Right lobe of liver (tissue), 6 donors: Measurements from ENCODE around the gene RTL1. TPM values are rescaled to one million over a fixed set of nuclear protein-coding genes. Genes with fewer than 3 reads are reported as not detected.

Source experiments
- ATAC-seq, 4 donors: fragments of 200-7000 bp; cut with Tn5 transposase; one replicate each; pipeline ENCODE4 v1.9.1; 2020; ENCODE audit warnings: mild to moderate bottlenecking in 4 of 4, moderate library complexity in 4 of 4
- DNase-seq, 3 donors: peaks; one replicate each; pipeline ENCODE4 v3.0.0-alpha.2; 2020
- H3K27ac ChIP-seq, 3 donors: fragments of 200-600 bp; one replicate each; pipeline ENCODE4 v1.8.0; 2022
- H3K27me3 ChIP-seq, 2 donors: fragments of 200-600 bp; one replicate each; pipeline ENCODE4 v1.8.0; 2022
- H3K36me3 ChIP-seq, 4 donors: fragments of 200-600 bp; sonication (generic) in 1 of 4; one replicate each; pipeline versions ENCODE4 v1.5.1 to v1.8.0; 2017 to 2022; ENCODE audit warnings: control low read depth in 1 of 4
- H3K4me1 ChIP-seq, 4 donors: fragments of 200-600 bp; sonication (generic) in 1 of 4; one replicate each; pipeline versions ENCODE4 v1.5.1 to v1.8.0; 2017 to 2022; ENCODE audit warnings: control low read depth in 1 of 4
- H3K4me3 ChIP-seq, 3 donors: fragments of 200-600 bp; one replicate each; pipeline ENCODE4 v1.8.0; 2022
- H3K9me3 ChIP-seq, 4 donors: fragments of 200-600 bp; sonication (generic) in 1 of 4; one replicate each; pipeline versions ENCODE4 v1.5.1 to v1.8.0; 2017 to 2022; ENCODE audit warnings: control low read depth in 1 of 4
- CTCF ChIP-seq, 4 donors: fragments of 200-600 bp in 3 of 4; fragments of 450-650 bp in 1 of 4; IDR thresholded peaks; one replicate each; pipeline versions ENCODE4 v1.5.1 to v1.8.0; 2016 to 2022; ENCODE audit warnings: antibody characterized with exemption in 4 of 4, mild to moderate bottlenecking in 2 of 4
- POLR2A ChIP-seq: fragments of 450-650 bp; IDR thresholded peaks from one replicate; pipeline ENCODE4 v1.6.1; 2017; ENCODE audit warnings: antibody characterized with exemption, mild to moderate bottlenecking
- WGBS: methylation state at CpG from one replicate; pipeline ENCODE4 v1.1.6; 2018; ENCODE audit warnings: low coverage, low lambda C conversion rate; ENCODE audit not compliant: insufficient coverage; ENCODE audit errors: missing lambda C conversion rate; 5-methylcytosine and 5-hydroxymethylcytosine counted together
- intact Hi-C, 2 donors: fragments of 100-400 bp; cut with DNase I; formaldehyde crosslinking; loops; one replicate each; pipeline versions ENCODE4 v1.11.2 to v1.14.1; 2022
- total RNA-seq, 6 experiments: library from RNA; depleted of rRNA in 2 of 6; stranded (reverse); fragments of >200 nt in 2 of 6; fragmentation: NEBNext Ultra II Directional in 3 of 6; extraction: Animal tissue kit (Norgen Biotek cat#: 25700) in 3 of 6; gene quantifications; one replicate each; pipeline versions ENCODE4 v1.1.0 to v1.2.4, GENCODE V29; 2016 to 2023
- donor health status: DM: no; HTN: yes; CAD: no.
- donor health status: DM: no; HTN: no; CAD: no.
- donor health status: DM: no; HTN: no; CAD: no.
- donor health status: DM: no; HTN: yes; CAD: no.
- donor health status: DM: no; HTN: yes; CAD: no.

The RTL1 gene
- total RNA-seq, 6 experiments from 2014 or later: 0.04 TPM; not detected in 5

GRCh38 chr14:100895411-100895810 lies 8.1 kb downstream of the RTL1 start:
- 52% methylated on average over 5 of the region's 6 CpGs for WGBS
- TF ChIP-seq CTCF (IDR thresholded peaks at IDR 0.05): no peak
- no peak for TF ChIP-seq POLR2A
- H3K9me3 ChIP-seq: no peaks in the 10 kb centered on the region
- no peak overlapping the region for H3K4me3 ChIP-seq
- H3K27ac ChIP-seq: no peak overlapping the region
- intact Hi-C loops: no loop called here
- DNase-seq: peak in 1 of 3 donors; percentile 3
- no peaks in the 10 kb centered on the region for H3K36me3 ChIP-seq
- no peak for ATAC-seq
- no peaks in the 10 kb centered on the region for H3K4me1 ChIP-seq
- H3K27me3 ChIP-seq: no peaks in the 10 kb centered on the region

GRCh38 chr14:100894416-100894815 lies 9.1 kb downstream of the RTL1 start:
- H3K9me3 ChIP-seq: no peaks in the 10 kb centered on the region
- intact Hi-C loops: no loop called here
- TF ChIP-seq CTCF (IDR thresholded peaks at IDR 0.05) (no peak), POLR2A (no peak)
- no peaks in the 10 kb centered on the region for H3K4me1 ChIP-seq
- H3K27ac ChIP-seq: no peak overlapping the region
- no peaks in the 10 kb centered on the region for H3K36me3 ChIP-seq
- H3K27me3 ChIP-seq: no peaks in the 10 kb centered on the region
- DNase-seq: peak in 1 of 3 donors; percentile 17
- ATAC-seq: no peak
- no peak overlapping the region for H3K4me3 ChIP-seq
- WGBS: 65% methylated on average over 3 of the region's 6 CpGs

GRCh38 chr14:100893760-100894159 lies 9.8 kb downstream of the RTL1 start:
- H3K4me3 ChIP-seq: no peak overlapping the region
- no peak for ATAC-seq
- H3K36me3 ChIP-seq: no peaks in the 10 kb centered on the region
- H3K27me3 ChIP-seq: no peaks in the 10 kb centered on the region
- TF ChIP-seq POLR2A (no peak), CTCF (IDR thresholded peaks at IDR 0.05) (no peak)
- no peaks in the 10 kb centered on the region for H3K9me3 ChIP-seq
- no peaks in the 10 kb centered on the region for H3K4me1 ChIP-seq
- H3K27ac ChIP-seq: no peak overlapping the region
- 54% methylated on average over 10 of the region's 11 CpGs for WGBS
- intact Hi-C loops: no loop called here
- peak in 1 of 3 donors; percentile 32 for DNase-seq

- intact Hi-C loops: no loop called here
- Histone ChIP-seq H3K36me3 (no peaks in the 10 kb centered on the region), H3K27ac (no peak overlapping the region), H3K27me3 (no peaks in the 10 kb centered on the region), H3K4me3 (no peak overlapping the region), H3K4me1 (no peaks in the 10 kb centered on the region), H3K9me3 (no peaks in the 10 kb centered on the region)
- ATAC-seq (no peak), DNase-seq (peak in 2 of 3 donors; percentile 9 to 12)
- no peak for TF ChIP-seq CTCF (IDR thresholded peaks at IDR 0.05)
- WGBS: 50% methylated on average over 8 of the region's 8 CpGs
Measured at GRCh38 chr14:100893228-100893601, 10.3 kb downstream of the RTL1 start.
